Stomach (tissue), 4 donors: Measurements from ENCODE around the gene BBLN.

ENCODE experiments used
- CTCF ChIP-seq, 7 experiments: fragments of 450-650 bp in 4 of 7; fragments of 200-600 bp in 3 of 7; sonication (generic) in 3 of 7; IDR thresholded peaks; one replicate each; pipeline ENCODE4 v1.5.1; 2016 to 2019; ENCODE audit warnings: antibody characterized with exemption in 7 of 7, control low read depth in 2 of 7, mild to moderate bottlenecking in 1 of 7
- POLR2A ChIP-seq, 4 donors: fragments of 450-650 bp; IDR thresholded peaks; one replicate each; pipeline ENCODE4 v1.6.1; 2016; ENCODE audit warnings: antibody characterized with exemption in 4 of 4, control low read depth in 2 of 4, mild to moderate bottlenecking in 1 of 4, moderate library complexity in 1 of 4
- POLR2AphosphoS5 ChIP-seq, 3 donors: sonication (generic); formaldehyde crosslinking; IDR thresholded peaks; one replicate each; pipeline ENCODE4 v1.6.1; 2016; ENCODE audit warnings: antibody characterized with exemption in 3 of 3

- TF ChIP-seq POLR2AphosphoS5 (IDR thresholded peaks at IDR 0.05) = no peak
- TF ChIP-seq CTCF (IDR thresholded peaks at IDR 0.05) = no peak
- no peak for TF ChIP-seq POLR2A (IDR thresholded peaks at IDR 0.05)
Observed at GRCh38 chr9:128206916-128207910, 47.1 kb downstream of the BBLN start.
